Peyer's patch (tissue), 4 donors: ENCODE data around the gene RNF149. TPM values are rescaled to one million over a fixed set of nuclear protein-coding genes. Genes with fewer than 3 reads are reported as not detected.
"Not testable (repeated sequence)": the region's sequence is repeated elsewhere in the genome, so short reads cannot be mapped to it uniquely, and the experiment has no call there.

Source experiments
- DNase-seq, 3 donors: peaks; one replicate each; pipeline ENCODE4 v3.0.0-alpha.2; 2017 to 2019
- H3K27ac ChIP-seq, 4 donors: fragments of 200-600 bp; sonication (generic); one replicate each; pipeline ENCODE4 v1.5.1; 2016 to 2019
- H3K27me3 ChIP-seq, 2 donors: fragments of 200-600 bp; sonication (generic); one replicate each; pipeline ENCODE4 v1.5.1; 2019
- H3K36me3 ChIP-seq, 3 donors: fragments of 200-600 bp; sonication (generic); one replicate each; pipeline ENCODE4 v1.5.1; 2016 to 2019
- H3K4me1 ChIP-seq, 4 donors: fragments of 200-600 bp; sonication (generic); one replicate each; pipeline ENCODE4 v1.5.1; 2016 to 2019
- H3K4me3 ChIP-seq, 4 donors: fragments of 200-600 bp; sonication (generic); 1 replicate in 3 of 4; 2 replicates in 1 of 4; pipeline ENCODE4 v1.5.1; 2016 to 2019; ENCODE audit warnings: mild to moderate bottlenecking in 1 of 4
- H3K9me3 ChIP-seq, 4 donors: fragments of 200-600 bp; sonication (generic); one replicate each; pipeline ENCODE4 v1.5.1; 2016 to 2019; ENCODE audit warnings: mild to moderate bottlenecking in 1 of 4
- POLR2A ChIP-seq, 2 donors: fragments of 450-650 bp; IDR thresholded peaks; one replicate each; pipeline ENCODE4 v1.5.1; 2017; ENCODE audit warnings: antibody characterized with exemption in 2 of 2, mild to moderate bottlenecking in 2 of 2, moderate library complexity in 2 of 2
- total RNA-seq, 4 donors: library from RNA; depleted of rRNA; stranded (reverse); fragments of >200 nt; gene quantifications; one replicate each; pipeline ENCODE4 v1.1.0, GENCODE V29; 2016
- TF ChIP-seq, protein P1 (sequence below), 6 experiments: fragments of 450-650 bp in 4 of 6; fragments of 200-600 bp in 2 of 6; sonication (generic) in 1 of 6; IDR thresholded peaks; one replicate each; pipeline ENCODE4 v1.5.1; 2017 to 2019; ENCODE audit warnings: antibody characterized with exemption in 6 of 6, mild to moderate bottlenecking in 3 of 6, moderate library complexity in 1 of 6

RNF149 gene
- total RNA-seq, 4 donors from 2014 or later = 61.1 to 86.2 (median 70.5) TPM

DNA sequence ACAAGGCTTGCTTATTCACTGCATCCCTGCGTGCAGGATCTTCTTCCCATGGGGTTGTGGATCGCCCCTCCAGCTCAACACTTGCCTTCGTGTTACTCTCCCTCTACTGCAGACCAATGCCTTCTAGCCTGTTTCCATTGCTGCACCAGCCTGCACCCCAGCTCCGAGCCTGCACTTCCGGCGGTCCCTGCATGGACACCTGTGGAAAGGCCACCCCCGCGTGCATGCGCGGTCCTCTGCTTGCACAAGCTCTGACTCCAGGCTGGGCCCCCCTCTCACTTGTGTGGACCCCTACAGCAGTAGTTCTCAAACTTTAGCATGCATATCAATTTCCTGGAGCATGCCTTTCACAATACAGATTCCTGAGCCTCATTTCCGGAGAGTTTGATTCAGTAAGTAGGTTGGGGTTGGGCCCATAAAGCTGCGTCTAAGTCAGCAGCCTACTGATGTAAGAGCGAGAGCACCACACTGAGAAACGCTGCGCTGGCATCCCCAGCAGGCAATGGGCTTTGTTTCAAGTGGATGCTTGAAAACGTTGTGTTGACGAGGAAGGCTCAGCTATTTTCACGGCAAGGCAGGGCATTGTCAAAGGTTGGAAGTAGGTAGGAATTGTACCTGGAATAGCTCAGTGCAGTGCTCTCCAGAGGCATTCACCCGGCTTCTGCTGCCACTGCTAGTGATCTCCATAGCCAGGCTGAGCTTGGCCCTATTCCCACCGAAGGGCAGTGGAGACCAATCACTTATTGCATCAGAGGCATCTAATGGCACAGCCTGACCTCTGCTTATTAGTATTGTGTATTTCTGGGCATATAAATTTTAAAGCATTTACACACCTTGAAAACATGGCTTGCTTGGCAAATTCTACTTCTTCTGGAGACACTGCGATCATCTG, 46.2 kb upstream of the RNF149 start:
- TF ChIP-seq, protein P1, sequence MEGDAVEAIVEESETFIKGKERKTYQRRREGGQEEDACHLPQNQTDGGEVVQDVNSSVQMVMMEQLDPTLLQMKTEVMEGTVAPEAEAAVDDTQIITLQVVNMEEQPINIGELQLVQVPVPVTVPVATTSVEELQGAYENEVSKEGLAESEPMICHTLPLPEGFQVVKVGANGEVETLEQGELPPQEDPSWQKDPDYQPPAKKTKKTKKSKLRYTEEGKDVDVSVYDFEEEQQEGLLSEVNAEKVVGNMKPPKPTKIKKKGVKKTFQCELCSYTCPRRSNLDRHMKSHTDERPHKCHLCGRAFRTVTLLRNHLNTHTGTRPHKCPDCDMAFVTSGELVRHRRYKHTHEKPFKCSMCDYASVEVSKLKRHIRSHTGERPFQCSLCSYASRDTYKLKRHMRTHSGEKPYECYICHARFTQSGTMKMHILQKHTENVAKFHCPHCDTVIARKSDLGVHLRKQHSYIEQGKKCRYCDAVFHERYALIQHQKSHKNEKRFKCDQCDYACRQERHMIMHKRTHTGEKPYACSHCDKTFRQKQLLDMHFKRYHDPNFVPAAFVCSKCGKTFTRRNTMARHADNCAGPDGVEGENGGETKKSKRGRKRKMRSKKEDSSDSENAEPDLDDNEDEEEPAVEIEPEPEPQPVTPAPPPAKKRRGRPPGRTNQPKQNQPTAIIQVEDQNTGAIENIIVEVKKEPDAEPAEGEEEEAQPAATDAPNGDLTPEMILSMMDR (IDR thresholded peaks at IDR 0.05) = no peak
- no peak for TF ChIP-seq POLR2A (IDR thresholded peaks at IDR 0.05)
- Histone ChIP-seq H3K27me3 (no peaks in the 10 kb centered on the region), H3K4me3 (no peak overlapping the region), H3K4me1 (no peaks in the 10 kb centered on the region), H3K27ac (no peak overlapping the region), H3K36me3 (no peaks in the 10 kb centered on the region), H3K9me3 (no peaks in the 10 kb centered on the region)
- DNase-seq = no peak

DNA sequence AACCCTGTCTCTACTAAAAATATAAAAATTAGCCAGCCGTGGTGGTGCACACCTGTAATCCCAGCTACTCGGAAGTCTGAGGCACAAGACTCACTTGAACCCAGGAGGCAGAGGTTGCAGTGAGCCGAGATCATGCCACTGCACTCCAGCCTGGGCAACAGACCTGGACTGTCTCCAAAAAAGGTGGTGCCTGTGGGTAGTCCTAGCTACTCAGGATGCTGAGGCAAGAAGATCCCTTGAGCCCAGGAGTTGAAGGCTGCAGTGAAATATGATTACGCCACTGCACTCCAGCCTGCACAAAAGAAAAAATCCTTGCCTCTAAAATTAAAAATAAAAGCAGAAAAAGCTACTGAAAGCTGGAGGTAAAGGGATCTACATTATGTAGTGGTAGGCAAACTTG, 44.1 kb upstream of the RNF149 start:
- not testable (repeated sequence) for H3K9me3 ChIP-seq, H3K27me3 ChIP-seq

DNA sequence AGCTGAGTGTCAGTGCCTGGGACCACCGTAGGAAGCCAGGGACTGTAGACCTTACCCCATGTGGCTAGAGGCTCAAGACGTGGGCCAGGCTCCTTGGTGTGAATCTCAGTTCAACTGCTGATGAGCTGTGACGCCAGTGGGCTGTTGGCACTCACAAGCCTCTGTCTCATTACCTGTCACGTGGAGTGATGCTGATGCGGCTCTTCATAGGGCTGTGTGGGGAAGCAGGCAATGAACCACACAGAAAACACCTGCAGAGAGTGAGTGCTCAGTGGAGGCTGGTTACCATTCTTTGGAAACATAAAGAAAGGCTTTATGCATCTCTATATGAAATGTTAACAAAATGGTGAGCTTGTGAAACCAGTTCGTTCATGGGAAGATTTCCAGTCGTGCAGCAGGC, 42.7 kb upstream of the RNF149 start:
- TF ChIP-seq, protein P1 (IDR thresholded peaks at IDR 0.05) = no peak
- no peak for TF ChIP-seq POLR2A (IDR thresholded peaks at IDR 0.05)
- H3K27ac ChIP-seq = no peak overlapping the region
- no peak for DNase-seq
- no peaks in the 10 kb centered on the region for H3K36me3 ChIP-seq
- H3K9me3 ChIP-seq = no peaks in the 10 kb centered on the region
- H3K4me3 ChIP-seq = no peak overlapping the region
- no peaks in the 10 kb centered on the region for H3K4me1 ChIP-seq
- H3K27me3 ChIP-seq = no peaks in the 10 kb centered on the region

More for the DNA sequence above, 44.1 kb upstream of the RNF149 start:
- not testable (repeated sequence) for H3K4me1 ChIP-seq, DNase-seq, H3K27ac ChIP-seq, H3K36me3 ChIP-seq, H3K4me3 ChIP-seq

GRCh38 chr2:101349893-101350662, 41.6 kb upstream of the RNF149 start:
- Histone ChIP-seq H3K4me3 (no peak overlapping the region), H3K9me3 (no peaks in the 10 kb centered on the region), H3K36me3 (no peaks in the 10 kb centered on the region), H3K27ac (no peak overlapping the region), H3K4me1 (no peaks in the 10 kb centered on the region), H3K27me3 (no peaks in the 10 kb centered on the region)
- TF ChIP-seq, protein P1 (IDR thresholded peaks at IDR 0.05) = peak in 3 of 6 experiments; percentile 9 to 22 (median 18)
- no peak for TF ChIP-seq POLR2A (IDR thresholded peaks at IDR 0.05)
- DNase-seq = no peak

- Histone ChIP-seq H3K4me3 (no peak overlapping the region), H3K27me3 (no peaks in the 10 kb centered on the region), H3K36me3 (no peaks in the 10 kb centered on the region), H3K27ac (no peak overlapping the region), H3K9me3 (no peaks in the 10 kb centered on the region), H3K4me1 (no peaks in the 10 kb centered on the region)
- TF ChIP-seq, protein P1 (IDR thresholded peaks at IDR 0.05) = no peak
- no peak for TF ChIP-seq POLR2A (IDR thresholded peaks at IDR 0.05)
- DNase-seq = no peak
Measured at GRCh38 chr2:101348883-101349282, 40.4 kb upstream of the RNF149 start.

GRCh38 chr2:101346909-101347308, 38.4 kb upstream of the RNF149 start:
- no peak for DNase-seq
- H3K27me3 ChIP-seq = no peaks in the 10 kb centered on the region
- TF ChIP-seq POLR2A (IDR thresholded peaks at IDR 0.05) = no peak
- TF ChIP-seq, protein P1 (IDR thresholded peaks at IDR 0.05) = no peak
- no peak overlapping the region for H3K27ac ChIP-seq
- H3K4me3 ChIP-seq = no peak overlapping the region
- H3K36me3 ChIP-seq = no peaks in the 10 kb centered on the region
- H3K9me3 ChIP-seq = no peaks in the 10 kb centered on the region
- no peaks in the 10 kb centered on the region for H3K4me1 ChIP-seq
